ENCODE results near the gene MAGIX. TPM values are rescaled to one million over a fixed set of nuclear protein-coding genes. Genes with fewer than 3 reads are reported as not detected.

MAGIX gene
- total RNA-seq, 1 experiment from 2014 or later: 1.9 TPM

GRCh38 chrX:49214416-49214815 lies 51.9 kb downstream of the MAGIX start:
- H3K14ac ChIP-seq (ENCODE audit: insufficient read depth, low read length): no peak overlapping the region
- no peaks in the 10 kb centered on the region for H3K27me3 ChIP-seq (ENCODE audit: insufficient read depth, low read length)
- no peak overlapping the region for H2AK5ac ChIP-seq (ENCODE audit: insufficient read length, low read length)
- H3K9me3 ChIP-seq (ENCODE audit: control insufficient read depth, low read depth, low read length): peaks cover 42% of the 10 kb centered on the region
- no peak overlapping the region for H3K4ac ChIP-seq (ENCODE audit: low read depth, low read length)
- Mint-ChIP-seq H3K4me1 (peaks cover 0 to 5% of the 10 kb centered on the region in 2 experiments; a peak in 2 of 4 replicates), H3K4me3 (no peak overlapping the region), H3K27me3 (ENCODE audit: low read depth) (peaks cover 20% of the 10 kb centered on the region), H3K9me3 (peaks cover 87 to 95% of the 10 kb centered on the region in 2 experiments), H3K27ac (no peak overlapping the region), H3K36me3 (ENCODE audit: insufficient read depth in 1 of 3, low read depth in 3 of 3) (peaks cover 0 to 13% (median 7%) of the 10 kb centered on the region in 3 experiments; a peak in 3 of 7 replicates)
- no peak overlapping the region for H3T11ph ChIP-seq (ENCODE audit: low read length)
- H2BK20ac ChIP-seq (ENCODE audit: low read depth, low read length, poor library complexity, severe bottlenecking): no peak overlapping the region
- no peak overlapping the region for H2BK5ac ChIP-seq (ENCODE audit: insufficient read length, low read length)
- H3K79me1 ChIP-seq (ENCODE audit: insufficient read depth, low read depth, low read length, poor library complexity, severe bottlenecking): no peaks in the 10 kb centered on the region
- H2BK15ac ChIP-seq (ENCODE audit: low read depth, low read length): no peak overlapping the region
- no CpG with 5 or more reads among the region's 2 CpGs for WGBS (ENCODE audit: extremely low coverage, insufficient read length, low lambda C conversion rate)
- no peak overlapping the region for H2BK120ac ChIP-seq (ENCODE audit: low read depth, low read length, poor library complexity, severe bottlenecking)
- H2AFZ ChIP-seq (ENCODE audit: low read length): no peak overlapping the region
- H3K18ac ChIP-seq (ENCODE audit: insufficient read length, low read depth, low read length): no peak overlapping the region
- H4K5ac ChIP-seq (ENCODE audit: insufficient read length, low read depth, low read length): no peak overlapping the region
- H3K23me2 ChIP-seq (ENCODE audit: insufficient read length, low read depth, low read length, poor library complexity, severe bottlenecking): no peaks in the 10 kb centered on the region
- no peaks in the 10 kb centered on the region for H3K4me1 ChIP-seq (ENCODE audit: insufficient read depth, low read length)
- no peak overlapping the region for H2BK12ac ChIP-seq (ENCODE audit: insufficient read length, low read depth, low read length)
- H4K20me1 ChIP-seq (ENCODE audit: control insufficient read depth, insufficient read depth, insufficient read length): no peaks in the 10 kb centered on the region
- H3K9ac ChIP-seq (ENCODE audit: extremely low read depth, insufficient read length, low read length): no peak overlapping the region
- no peaks in the 10 kb centered on the region for H3K79me2 ChIP-seq (ENCODE audit: insufficient read depth, low read length)
- no peak overlapping the region for H4K8ac ChIP-seq (replicated peaks; ENCODE audit: insufficient read length, low read depth, low read length)
- no peak for TF ChIP-seq CTCF (conservative IDR thresholded peaks at IDR 0.05)
- no peak overlapping the region for H3K27ac ChIP-seq (ENCODE audit: insufficient read length, low read depth, low read length)
- no peak overlapping the region for H3K56ac ChIP-seq (ENCODE audit: insufficient read length, low read depth, low read length)
- DNase-seq: no peak
- no peak overlapping the region for H3K4me2 ChIP-seq (ENCODE audit: insufficient read depth, insufficient read length, low read length)
- no peak overlapping the region for H3K23ac ChIP-seq (ENCODE audit: insufficient read length, low read depth, low read length)
- H4K91ac ChIP-seq (ENCODE audit: insufficient read length, low read depth, low read length): no peak overlapping the region

All from H9 (cell line).